ENCODE data around the gene HES4.

GRCh38 chr1:981955-982558 is 17.8 kb downstream of the HES4 start, which contains the start of gene PERM1:
- TF ChIP-seq CTCF (conservative IDR thresholded peaks at IDR 0.05): no peak
- TF ChIP-seq ZFX (IDR thresholded peaks at IDR 0.05): no peak
